Right lobe of liver (tissue), 4 donors: ENCODE measurements around the gene VPS18.

Source experiments
- POLR2A ChIP-seq: fragments of 450-650 bp; IDR thresholded peaks from one replicate; pipeline ENCODE4 v1.6.1; 2017; ENCODE audit warnings: antibody characterized with exemption, mild to moderate bottlenecking
- TF ChIP-seq, protein P1 (sequence below), 4 donors: fragments of 200-600 bp in 3 of 4; fragments of 450-650 bp in 1 of 4; IDR thresholded peaks; one replicate each; pipeline versions ENCODE4 v1.5.1 to v1.8.0; 2016 to 2022; ENCODE audit warnings: antibody characterized with exemption in 4 of 4, mild to moderate bottlenecking in 2 of 4
- donor health status: DM: no; HTN: no; CAD: no.
- donor health status: DM: no; HTN: no; CAD: no.
- donor health status: DM: no; HTN: yes; CAD: no.

DNA sequence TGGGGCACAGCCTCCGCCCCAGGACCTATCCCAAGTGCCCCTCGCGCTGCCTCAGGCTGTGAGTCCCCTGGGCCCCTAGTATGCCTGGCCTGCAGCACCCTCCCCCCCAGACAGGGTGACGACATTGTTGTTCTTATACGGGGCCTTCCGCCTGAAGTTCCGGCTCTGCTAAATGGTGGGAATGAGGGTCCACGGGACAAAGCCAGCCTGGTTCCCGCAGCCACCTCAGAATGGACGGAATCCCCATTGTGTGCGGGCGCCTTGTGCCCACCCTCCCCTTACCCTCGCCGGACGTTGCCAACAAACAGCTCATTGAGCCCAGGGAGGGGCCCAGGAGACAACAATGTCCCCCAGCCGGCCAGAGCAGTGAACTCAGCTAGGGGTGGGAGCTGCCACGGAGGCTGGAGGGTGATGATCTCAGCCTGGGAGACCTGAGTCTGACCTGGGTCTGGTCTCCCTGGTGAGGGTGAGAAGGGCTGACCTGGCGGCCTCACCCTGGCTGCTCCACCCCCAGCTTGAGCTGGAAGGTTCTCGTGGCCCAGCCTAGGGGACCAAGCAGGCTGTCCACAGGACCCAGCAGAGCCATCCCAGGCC lies 24.6 kb downstream of the VPS18 start:
- TF ChIP-seq POLR2A, result no peak
- TF ChIP-seq, protein P1, sequence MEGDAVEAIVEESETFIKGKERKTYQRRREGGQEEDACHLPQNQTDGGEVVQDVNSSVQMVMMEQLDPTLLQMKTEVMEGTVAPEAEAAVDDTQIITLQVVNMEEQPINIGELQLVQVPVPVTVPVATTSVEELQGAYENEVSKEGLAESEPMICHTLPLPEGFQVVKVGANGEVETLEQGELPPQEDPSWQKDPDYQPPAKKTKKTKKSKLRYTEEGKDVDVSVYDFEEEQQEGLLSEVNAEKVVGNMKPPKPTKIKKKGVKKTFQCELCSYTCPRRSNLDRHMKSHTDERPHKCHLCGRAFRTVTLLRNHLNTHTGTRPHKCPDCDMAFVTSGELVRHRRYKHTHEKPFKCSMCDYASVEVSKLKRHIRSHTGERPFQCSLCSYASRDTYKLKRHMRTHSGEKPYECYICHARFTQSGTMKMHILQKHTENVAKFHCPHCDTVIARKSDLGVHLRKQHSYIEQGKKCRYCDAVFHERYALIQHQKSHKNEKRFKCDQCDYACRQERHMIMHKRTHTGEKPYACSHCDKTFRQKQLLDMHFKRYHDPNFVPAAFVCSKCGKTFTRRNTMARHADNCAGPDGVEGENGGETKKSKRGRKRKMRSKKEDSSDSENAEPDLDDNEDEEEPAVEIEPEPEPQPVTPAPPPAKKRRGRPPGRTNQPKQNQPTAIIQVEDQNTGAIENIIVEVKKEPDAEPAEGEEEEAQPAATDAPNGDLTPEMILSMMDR (IDR thresholded peaks at IDR 0.05), result no peak
